Astrocyte (in vitro differentiated cells and primary cell): ENCODE measurements around the gene MAS1L. TPM values are rescaled to one million over a fixed set of nuclear protein-coding genes. Genes with fewer than 3 reads are reported as not detected.

ENCODE experiments used
- DNase-seq: peaks from one replicate; pipeline ENCODE4 v3.0.0-alpha.2; 2010; ENCODE audit warnings: low read depth
- FAIRE-seq: peaks from 2 replicates; lab custom pipeline; 2011; peaks lifted over from hg19 to GRCh38; lab: Jason Lieb, UNC
- H2AFZ ChIP-seq: 2 replicates; pipeline ENCODE4 v1.6.0; 2012; ENCODE audit warnings: low read depth, low read length, inconsistent platforms
- H3K27ac ChIP-seq: 2 replicates; pipeline ENCODE4 v1.5.1; 2011; ENCODE audit warnings: low read depth, low read length, inconsistent platforms
- H3K27me3 ChIP-seq: 2 replicates; pipeline ENCODE4 v1.6.0; 2011; ENCODE audit warnings: low read length, inconsistent platforms; ENCODE audit not compliant: insufficient read depth
- H3K36me3 ChIP-seq: 2 replicates; pipeline ENCODE4 v1.5.1; 2011; ENCODE audit warnings: low read length, inconsistent platforms; ENCODE audit not compliant: insufficient read depth
- H3K4me1 ChIP-seq: 2 replicates; pipeline ENCODE4 v1.5.1; 2011; ENCODE audit warnings: low read length, inconsistent platforms; ENCODE audit not compliant: insufficient read depth
- H3K4me2 ChIP-seq: 2 replicates; pipeline ENCODE4 v1.6.0; 2012; ENCODE audit warnings: low read length, inconsistent platforms
- H3K4me3 ChIP-seq: 2 replicates; pipeline ENCODE4 v1.5.1; 2011; ENCODE audit warnings: low read depth, mild to moderate bottlenecking, low read length, inconsistent platforms; ENCODE audit not compliant: insufficient read depth
- H3K79me2 ChIP-seq: 2 replicates; pipeline ENCODE4 v1.6.0; 2012; ENCODE audit warnings: mild to moderate bottlenecking, low read length, inconsistent platforms; ENCODE audit not compliant: insufficient read depth
- H3K9ac ChIP-seq: 2 replicates; pipeline ENCODE4 v1.6.0; 2012; ENCODE audit warnings: mild to moderate bottlenecking, low read length, inconsistent platforms
- H3K9me3 ChIP-seq: 2 replicates; pipeline ENCODE4 v1.5.1; 2012; ENCODE audit warnings: low read depth, mild to moderate bottlenecking, low read length, inconsistent platforms; ENCODE audit not compliant: insufficient read depth
- H4K20me1 ChIP-seq: 2 replicates; pipeline ENCODE4 v1.6.0; 2012; ENCODE audit warnings: low read length, inconsistent platforms; ENCODE audit not compliant: insufficient read depth
- H3K27ac Mint-ChIP-seq: one replicate; pipeline ENCODE4 v1.8.0; 2021; ENCODE audit warnings: mild to moderate bottlenecking, mixed read lengths; ENCODE audit not compliant: unreplicated experiment
- H3K27me3 Mint-ChIP-seq: one replicate; pipeline ENCODE4 v1.8.0; 2021; ENCODE audit warnings: low read depth, mixed read lengths; ENCODE audit not compliant: unreplicated experiment
- H3K36me3 Mint-ChIP-seq: one replicate; pipeline ENCODE4 v1.8.0; 2021; ENCODE audit warnings: low read depth, mixed read lengths; ENCODE audit not compliant: unreplicated experiment
- H3K4me1 Mint-ChIP-seq: one replicate; pipeline ENCODE4 v1.8.0; 2021; ENCODE audit warnings: low read depth, mixed read lengths; ENCODE audit not compliant: unreplicated experiment
- H3K4me3 Mint-ChIP-seq: one replicate; pipeline ENCODE4 v1.8.0; 2021; ENCODE audit warnings: mild to moderate bottlenecking, moderate library complexity, mixed read lengths; ENCODE audit not compliant: unreplicated experiment
- H3K9me3 Mint-ChIP-seq: one replicate; pipeline ENCODE4 v1.8.0; 2021; ENCODE audit warnings: mild to moderate bottlenecking, mixed read lengths; ENCODE audit not compliant: unreplicated experiment
- EZH2 ChIP-seq: IDR thresholded peaks from 2 replicates; pipeline ENCODE4 v1.6.1; 2012; ENCODE audit warnings: mild to moderate bottlenecking, low read length, inconsistent platforms; ENCODE audit not compliant: insufficient read depth
- total RNA-seq: library from RNA; stranded (reverse); gene quantifications from 2 replicates; pipeline ENCODE4 v1.2.1, GENCODE V29; 2021
- TF ChIP-seq, protein P1 (sequence below): IDR thresholded peaks from 2 replicates; pipeline ENCODE4 v1.5.1; 2011; ENCODE audit warnings: low read depth, mild to moderate bottlenecking, inconsistent platforms, low read length, moderate library complexity; ENCODE audit not compliant: insufficient read depth

MAS1L gene
- total RNA-seq, 1 donor from 2014 or later = not detected

GRCh38 chr6:29500594-29500993, 12.8 kb upstream of the MAS1L start:
- FAIRE-seq = no peak
- Histone ChIP-seq H3K36me3 (no peaks in the 10 kb centered on the region), H3K4me1 (peaks cover 12% of the 10 kb centered on the region), H3K27me3 (no peaks in the 10 kb centered on the region), H2AFZ (no peak overlapping the region), H3K27ac (no peak overlapping the region), H3K9me3 (no peaks in the 10 kb centered on the region), H3K4me2 (no peak overlapping the region), H3K9ac (no peak overlapping the region), H4K20me1 (no peaks in the 10 kb centered on the region), H3K4me3 (no peak overlapping the region), H3K79me2 (no peaks in the 10 kb centered on the region)
- Mint-ChIP-seq H3K27ac (no peak overlapping the region), H3K4me3 (no peak overlapping the region), H3K4me1 (peaks cover 13% of the 10 kb centered on the region), H3K36me3 (no peaks in the 10 kb centered on the region), H3K27me3 (peaks cover 4% of the 10 kb centered on the region), H3K9me3 (peaks cover 2% of the 10 kb centered on the region)
- DNase-seq = no peak
- TF ChIP-seq, protein P1, sequence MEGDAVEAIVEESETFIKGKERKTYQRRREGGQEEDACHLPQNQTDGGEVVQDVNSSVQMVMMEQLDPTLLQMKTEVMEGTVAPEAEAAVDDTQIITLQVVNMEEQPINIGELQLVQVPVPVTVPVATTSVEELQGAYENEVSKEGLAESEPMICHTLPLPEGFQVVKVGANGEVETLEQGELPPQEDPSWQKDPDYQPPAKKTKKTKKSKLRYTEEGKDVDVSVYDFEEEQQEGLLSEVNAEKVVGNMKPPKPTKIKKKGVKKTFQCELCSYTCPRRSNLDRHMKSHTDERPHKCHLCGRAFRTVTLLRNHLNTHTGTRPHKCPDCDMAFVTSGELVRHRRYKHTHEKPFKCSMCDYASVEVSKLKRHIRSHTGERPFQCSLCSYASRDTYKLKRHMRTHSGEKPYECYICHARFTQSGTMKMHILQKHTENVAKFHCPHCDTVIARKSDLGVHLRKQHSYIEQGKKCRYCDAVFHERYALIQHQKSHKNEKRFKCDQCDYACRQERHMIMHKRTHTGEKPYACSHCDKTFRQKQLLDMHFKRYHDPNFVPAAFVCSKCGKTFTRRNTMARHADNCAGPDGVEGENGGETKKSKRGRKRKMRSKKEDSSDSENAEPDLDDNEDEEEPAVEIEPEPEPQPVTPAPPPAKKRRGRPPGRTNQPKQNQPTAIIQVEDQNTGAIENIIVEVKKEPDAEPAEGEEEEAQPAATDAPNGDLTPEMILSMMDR = no peak
- TF ChIP-seq EZH2 = no peak

DNA sequence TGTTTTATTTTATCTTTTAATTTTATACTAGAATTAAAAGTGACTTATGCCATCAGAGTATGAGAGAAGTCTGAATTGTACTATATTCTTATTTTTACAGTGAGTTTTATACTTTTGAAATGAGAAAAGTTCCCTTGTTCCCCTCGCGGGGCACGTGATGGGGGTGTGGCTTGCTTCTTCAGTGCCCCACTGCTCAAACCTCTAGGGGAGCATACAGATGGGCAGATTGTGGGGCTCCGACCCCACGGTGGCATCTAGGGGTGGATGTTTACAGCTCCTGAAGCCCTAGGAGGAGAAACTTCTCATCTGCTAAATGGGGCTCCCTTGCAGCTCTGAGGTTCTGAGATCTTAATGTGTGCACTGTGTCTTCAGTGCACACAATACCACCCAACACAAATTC, 11.9 kb upstream of the MAS1L start:
- Histone ChIP-seq H3K4me2 (no peak overlapping the region), H3K36me3 (no peaks in the 10 kb centered on the region), H4K20me1 (no peaks in the 10 kb centered on the region), H3K79me2 (no peaks in the 10 kb centered on the region), H3K4me1 (peaks cover 12% of the 10 kb centered on the region), H2AFZ (no peak overlapping the region), H3K9me3 (no peaks in the 10 kb centered on the region), H3K27ac (no peak overlapping the region), H3K9ac (no peak overlapping the region), H3K4me3 (no peak overlapping the region), H3K27me3 (no peaks in the 10 kb centered on the region)
- no peak for FAIRE-seq
- no peak for TF ChIP-seq EZH2
- TF ChIP-seq, protein P1 = no peak
- Mint-ChIP-seq H3K4me3 (no peak overlapping the region), H3K4me1 (peaks cover 16% of the 10 kb centered on the region), H3K27ac (no peak overlapping the region), H3K9me3 (no peaks in the 10 kb centered on the region), H3K36me3 (no peaks in the 10 kb centered on the region), H3K27me3 (peaks cover 3% of the 10 kb centered on the region)
- DNase-seq = no peak

- Histone ChIP-seq H3K36me3 (no peaks in the 10 kb centered on the region), H4K20me1 (no peaks in the 10 kb centered on the region), H3K9me3 (no peaks in the 10 kb centered on the region), H3K79me2 (no peaks in the 10 kb centered on the region), H3K4me2 (no peak overlapping the region), H2AFZ (no peak overlapping the region), H3K4me3 (no peak overlapping the region), H3K27me3 (no peaks in the 10 kb centered on the region), H3K9ac (no peak overlapping the region), H3K4me1 (peaks cover under 1% of the 10 kb centered on the region), H3K27ac (no peak overlapping the region)
- Mint-ChIP-seq H3K9me3 (no peaks in the 10 kb centered on the region), H3K27ac (no peak overlapping the region), H3K36me3 (peaks cover 1% of the 10 kb centered on the region), H3K4me3 (no peak overlapping the region), H3K4me1 (peaks cover 12% of the 10 kb centered on the region), H3K27me3 (peaks cover 3% of the 10 kb centered on the region)
- DNase-seq (no peak), FAIRE-seq (no peak)
- TF ChIP-seq, protein P1 = no peak
- no peak for TF ChIP-seq EZH2
These were observed 9.2 kb upstream of the MAS1L start for GRCh38 chr6:29496961-29497360.
